Neural progenitor cell (in vitro differentiated cells): Measurements from ENCODE around the gene PPCDC. TPM values are rescaled to one million over a fixed set of nuclear protein-coding genes. Genes with fewer than 3 reads are reported as not detected.
"Not testable (repeated sequence)": the region's sequence is repeated elsewhere in the genome, so short reads cannot be mapped to it uniquely, and the experiment has no call there.

Source experiments
- DNase-seq: peaks from one replicate; pipeline ENCODE4 v3.0.0-alpha.2; 2016; ENCODE audit warnings: low spot score
- H2AFZ ChIP-seq: fragments of 200-600 bp; sonication (generic); replicated peaks from 2 replicates; pipeline ENCODE4 v1.6.1; 2016; ENCODE audit warnings: antibody characterized with exemption
- H3F3A ChIP-seq: fragments of 200-600 bp; sonication (generic); 2 replicates; pipeline ENCODE4 v1.6.1; 2016; ENCODE audit warnings: antibody characterized with exemption, low read depth
- H3K27ac ChIP-seq: fragments of 200-600 bp; sonication (generic); 2 replicates; pipeline ENCODE4 v1.5.1; 2016; ENCODE audit warnings: mild to moderate bottlenecking
- H3K27me3 ChIP-seq: fragments of 200-600 bp; sonication (generic); 2 replicates; pipeline ENCODE4 v1.6.1; 2016; ENCODE audit warnings: mild to moderate bottlenecking, moderate library complexity
- H3K36me3 ChIP-seq: fragments of 200-600 bp; sonication (generic); 2 replicates; pipeline ENCODE4 v1.5.1; 2016
- H3K4me1 ChIP-seq: fragments of 200-600 bp; sonication (generic); 2 replicates; pipeline ENCODE4 v1.6.1; 2016; ENCODE audit warnings: mixed run types
- H3K4me2 ChIP-seq: fragments of 200-600 bp; sonication (generic); 2 replicates; pipeline ENCODE4 v1.6.1; 2016
- H3K4me3 ChIP-seq: fragments of 200-600 bp; sonication (generic); 2 replicates; pipeline ENCODE4 v1.5.1; 2016
- H3K79me2 ChIP-seq: fragments of 200-600 bp; sonication (generic); 2 replicates; pipeline ENCODE4 v1.6.1; 2016; ENCODE audit warnings: low read depth
- H3K9ac ChIP-seq: fragments of 200-600 bp; sonication (generic); 2 replicates; pipeline ENCODE4 v1.6.1; 2016
- H3K9me3 ChIP-seq: fragments of 200-600 bp; sonication (generic); 2 replicates; pipeline ENCODE4 v1.5.1; 2016; ENCODE audit warnings: low read depth
- H4K20me1 ChIP-seq: fragments of 200-600 bp; sonication (generic); 2 replicates; pipeline ENCODE4 v1.6.1; 2016; ENCODE audit warnings: low read depth
- H3K27ac Mint-ChIP-seq: 3 replicates; pipeline ENCODE4 v1.8.0; 2021; ENCODE audit warnings: mixed read lengths
- H3K27me3 Mint-ChIP-seq: 2 replicates; pipeline ENCODE4 v1.8.0; 2022; ENCODE audit warnings: low read depth, mild to moderate bottlenecking, inconsistent platforms, moderate library complexity, mixed read lengths; ENCODE audit not compliant: insufficient read depth
- H3K36me3 Mint-ChIP-seq: 3 replicates; pipeline ENCODE4 v1.8.0; 2021; ENCODE audit warnings: mixed read lengths
- H3K4me1 Mint-ChIP-seq: 3 replicates; pipeline ENCODE4 v1.8.0; 2021; ENCODE audit warnings: mixed read lengths
- H3K4me3 Mint-ChIP-seq: 3 replicates; pipeline ENCODE4 v1.8.0; 2021; ENCODE audit warnings: mild to moderate bottlenecking, moderate library complexity, mixed read lengths
- H3K9me3 Mint-ChIP-seq: 3 replicates; pipeline ENCODE4 v1.8.0; 2020; ENCODE audit warnings: mixed read lengths
- EZH2 ChIP-seq: fragments of 200-600 bp; sonication (generic); IDR thresholded peaks from 2 replicates; pipeline ENCODE4 v1.6.1; 2017; ENCODE audit warnings: antibody characterized with exemption, mild to moderate bottlenecking, moderate library complexity
- EZH2phosphoT487 ChIP-seq: fragments of 200-600 bp; sonication (generic); IDR thresholded peaks from 2 replicates; pipeline ENCODE4 v1.6.1; 2017; ENCODE audit warnings: antibody characterized with exemption
- total RNA-seq: library from RNA; depleted of rRNA; stranded (reverse); fragments of >200 nt; gene quantifications from 2 replicates; pipeline ENCODE4 v1.2.3, GENCODE V29; 2015; ENCODE audit warnings: low replicate concordance
- TF ChIP-seq, protein P1 (sequence below): fragments of 200-600 bp; sonication (generic); IDR thresholded peaks from 2 replicates; pipeline ENCODE4 v1.5.1; 2017; ENCODE audit warnings: antibody characterized with exemption, mild to moderate bottlenecking

The PPCDC gene
- total RNA-seq, 1 donor from 2014 or later, result 15.8 TPM

DNA sequence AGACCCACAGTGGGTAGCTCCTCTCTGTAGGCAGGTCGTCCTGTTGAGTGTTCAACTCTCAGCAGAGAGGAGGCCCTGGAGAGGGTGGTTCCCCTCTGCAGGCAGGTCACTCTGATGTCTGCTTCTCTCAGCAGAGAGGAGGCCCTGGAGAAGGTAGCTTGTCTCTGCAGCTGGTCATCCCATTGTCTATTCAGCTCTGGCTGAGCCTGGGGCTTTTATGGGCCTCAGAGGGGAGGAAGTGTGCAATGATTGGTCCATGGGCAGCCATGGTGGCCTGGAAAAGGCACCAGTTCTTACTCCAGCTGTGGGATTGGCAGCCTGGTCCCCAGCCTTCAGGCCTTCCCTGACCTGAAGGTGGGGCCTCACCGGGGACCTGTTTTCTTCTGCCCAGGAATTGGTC, 52.9 kb downstream of the PPCDC start:
- no peak for DNase-seq
- H3K27ac Mint-ChIP-seq, result no peak overlapping the region

DNA sequence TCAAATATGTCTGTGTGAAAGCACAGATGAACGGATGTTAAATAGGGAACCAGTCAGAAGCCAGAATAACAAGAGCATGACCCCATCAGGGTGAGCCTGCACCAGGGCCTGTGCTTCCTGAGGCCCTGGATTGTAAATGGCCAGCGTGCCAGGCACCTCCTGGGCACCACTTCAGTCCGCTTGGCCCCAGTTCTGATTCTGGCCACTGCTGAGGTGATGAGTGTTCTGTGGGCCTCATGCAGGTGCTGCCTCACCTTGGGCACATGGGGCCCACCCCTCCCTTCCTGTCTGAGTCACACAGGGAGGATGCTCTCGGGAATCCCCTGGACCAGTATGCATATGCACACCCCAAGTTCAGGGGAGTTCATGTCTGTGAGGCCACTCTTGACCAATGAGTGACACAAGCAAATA, 54.2 kb downstream of the PPCDC start:
- H3K27me3 ChIP-seq, DNase-seq, H3K4me1 Mint-ChIP-seq, H3K36me3 ChIP-seq, H3K4me3 Mint-ChIP-seq, H4K20me1 ChIP-seq, H3K4me2 ChIP-seq, H3F3A ChIP-seq, H3K36me3 Mint-ChIP-seq, H3K27ac ChIP-seq, H3K79me2 ChIP-seq, H2AFZ ChIP-seq, H3K4me3 ChIP-seq, H3K9ac ChIP-seq, H3K9me3 Mint-ChIP-seq, H3K27me3 Mint-ChIP-seq, H3K27ac Mint-ChIP-seq, H3K4me1 ChIP-seq, H3K9me3 ChIP-seq: not testable (repeated sequence)

More for the DNA sequence above, 52.9 kb downstream of the PPCDC start:
- Histone ChIP-seq H3K79me2 (no peaks in the 10 kb centered on the region), H3K36me3 (no peaks in the 10 kb centered on the region), H3K4me1 (no peaks in the 10 kb centered on the region), H2AFZ (no peak overlapping the region), H3F3A (no peaks in the 10 kb centered on the region), H4K20me1 (no peaks in the 10 kb centered on the region), H3K27ac (no peak overlapping the region), H3K9ac (no peak overlapping the region), H3K4me3 (no peak overlapping the region), H3K4me2 (no peak overlapping the region), H3K27me3 (no peaks in the 10 kb centered on the region), H3K9me3 (no peaks in the 10 kb centered on the region)
- TF ChIP-seq, protein P1, sequence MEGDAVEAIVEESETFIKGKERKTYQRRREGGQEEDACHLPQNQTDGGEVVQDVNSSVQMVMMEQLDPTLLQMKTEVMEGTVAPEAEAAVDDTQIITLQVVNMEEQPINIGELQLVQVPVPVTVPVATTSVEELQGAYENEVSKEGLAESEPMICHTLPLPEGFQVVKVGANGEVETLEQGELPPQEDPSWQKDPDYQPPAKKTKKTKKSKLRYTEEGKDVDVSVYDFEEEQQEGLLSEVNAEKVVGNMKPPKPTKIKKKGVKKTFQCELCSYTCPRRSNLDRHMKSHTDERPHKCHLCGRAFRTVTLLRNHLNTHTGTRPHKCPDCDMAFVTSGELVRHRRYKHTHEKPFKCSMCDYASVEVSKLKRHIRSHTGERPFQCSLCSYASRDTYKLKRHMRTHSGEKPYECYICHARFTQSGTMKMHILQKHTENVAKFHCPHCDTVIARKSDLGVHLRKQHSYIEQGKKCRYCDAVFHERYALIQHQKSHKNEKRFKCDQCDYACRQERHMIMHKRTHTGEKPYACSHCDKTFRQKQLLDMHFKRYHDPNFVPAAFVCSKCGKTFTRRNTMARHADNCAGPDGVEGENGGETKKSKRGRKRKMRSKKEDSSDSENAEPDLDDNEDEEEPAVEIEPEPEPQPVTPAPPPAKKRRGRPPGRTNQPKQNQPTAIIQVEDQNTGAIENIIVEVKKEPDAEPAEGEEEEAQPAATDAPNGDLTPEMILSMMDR, result no peak
- no peak for TF ChIP-seq EZH2
- no peak for TF ChIP-seq EZH2phosphoT487
- Mint-ChIP-seq H3K36me3 (peaks cover 4% of the 10 kb centered on the region), H3K27me3 (no peaks in the 10 kb centered on the region), H3K4me1 (no peaks in the 10 kb centered on the region), H3K9me3 (peaks cover 8% of the 10 kb centered on the region), H3K4me3 (no peak overlapping the region)

DNA sequence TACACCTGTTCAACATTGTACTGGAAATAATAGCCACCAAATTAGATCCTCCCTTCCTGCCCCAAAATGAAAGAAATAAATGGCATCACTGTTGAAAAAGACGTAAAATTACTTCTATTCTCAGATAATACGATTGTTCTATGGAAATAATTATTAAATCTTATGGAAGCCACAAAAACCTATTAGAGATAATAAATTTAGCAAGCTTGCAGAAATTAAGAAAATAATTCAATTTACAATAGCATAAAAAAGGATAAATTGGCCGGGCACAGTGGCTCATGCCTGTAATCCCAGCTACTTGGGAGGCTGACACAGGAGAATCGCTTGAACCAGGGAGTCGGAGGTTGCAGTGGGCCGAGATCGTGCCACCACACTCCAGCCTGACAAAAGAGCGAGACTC, 57.8 kb downstream of the PPCDC start:
- H3K4me3 ChIP-seq, result no peak overlapping the region
- H3K9me3 ChIP-seq, result no peaks in the 10 kb centered on the region
- H3K4me1 ChIP-seq, result no peaks in the 10 kb centered on the region
- Mint-ChIP-seq H3K27me3 (no peaks in the 10 kb centered on the region), H3K36me3 (no peaks in the 10 kb centered on the region), H3K27ac (no peak overlapping the region), H3K9me3 (peaks cover 11% of the 10 kb centered on the region), H3K4me1 (no peaks in the 10 kb centered on the region), H3K4me3 (no peak overlapping the region)
- H3F3A ChIP-seq, result no peaks in the 10 kb centered on the region
- TF ChIP-seq EZH2, result no peak
- TF ChIP-seq, protein P1, result no peak
- TF ChIP-seq EZH2phosphoT487, result no peak
- no peaks in the 10 kb centered on the region for H3K79me2 ChIP-seq
- no peak overlapping the region for H3K27ac ChIP-seq
- no peak overlapping the region for H3K4me2 ChIP-seq
- no peak overlapping the region for H3K9ac ChIP-seq
- H3K27me3 ChIP-seq, result no peaks in the 10 kb centered on the region
- no peaks in the 10 kb centered on the region for H3K36me3 ChIP-seq
- no peak for DNase-seq
- H2AFZ ChIP-seq, result no peak overlapping the region
- no peaks in the 10 kb centered on the region for H4K20me1 ChIP-seq

- H3K4me3 Mint-ChIP-seq, result no peak overlapping the region
Measured at GRCh38 chr15:75082689-75083088, 59.3 kb downstream of the PPCDC start.

DNA sequence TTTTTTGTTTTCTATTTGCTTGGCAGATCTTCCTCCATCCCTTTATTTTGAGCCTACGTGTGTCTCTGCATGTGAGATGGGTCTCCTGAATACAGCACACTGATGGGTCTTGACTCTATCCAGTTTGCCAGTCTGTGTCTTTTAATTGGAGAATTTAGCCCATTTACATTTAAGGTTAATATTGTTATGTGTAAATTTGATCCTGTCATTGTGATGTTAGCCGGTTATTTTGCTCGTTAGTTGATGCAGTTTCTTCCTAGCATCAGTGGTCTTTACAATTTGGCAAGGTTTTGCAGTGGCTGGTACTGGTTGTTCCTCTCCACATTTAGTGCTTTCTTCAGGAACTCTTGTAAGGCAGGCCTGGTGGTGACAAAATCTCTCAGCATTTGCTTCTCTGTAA, 62.3 kb downstream of the PPCDC start:
- peaks cover 11% of the 10 kb centered on the region for H3K9me3 Mint-ChIP-seq

More at GRCh38 chr15:75082689-75083088, 59.3 kb downstream of the PPCDC start:
- Histone ChIP-seq H3K36me3 (no peaks in the 10 kb centered on the region), H3K4me2 (no peak overlapping the region), H3K27me3 (no peaks in the 10 kb centered on the region), H3K9ac (no peak overlapping the region), H3K9me3 (no peaks in the 10 kb centered on the region), H3K79me2 (no peaks in the 10 kb centered on the region), H2AFZ (no peak overlapping the region), H3F3A (no peaks in the 10 kb centered on the region), H4K20me1 (no peaks in the 10 kb centered on the region), H3K27ac (no peak overlapping the region), H3K4me3 (no peak overlapping the region), H3K4me1 (no peaks in the 10 kb centered on the region)
- Mint-ChIP-seq H3K36me3 (no peaks in the 10 kb centered on the region), H3K27me3 (no peaks in the 10 kb centered on the region), H3K4me1 (no peaks in the 10 kb centered on the region), H3K27ac (no peak overlapping the region), H3K9me3 (peaks cover 11% of the 10 kb centered on the region)
- DNase-seq, result no peak
- no peak for TF ChIP-seq EZH2phosphoT487
- TF ChIP-seq, protein P1, result no peak
- no peak for TF ChIP-seq EZH2

More for the DNA sequence above, 62.3 kb downstream of the PPCDC start:
- not testable (repeated sequence) for H3K36me3 Mint-ChIP-seq, DNase-seq, H4K20me1 ChIP-seq, H3K4me3 ChIP-seq, H3K27ac ChIP-seq, H2AFZ ChIP-seq, H3K9ac ChIP-seq, H3K9me3 ChIP-seq, H3K4me1 Mint-ChIP-seq, H3F3A ChIP-seq, H3K4me2 ChIP-seq, H3K27me3 Mint-ChIP-seq, H3K36me3 ChIP-seq, H3K27ac Mint-ChIP-seq, H3K27me3 ChIP-seq, H3K79me2 ChIP-seq, H3K4me3 Mint-ChIP-seq
- peaks cover 11% of the 10 kb centered on the region for H3K4me1 ChIP-seq
